ENCODE data around the gene EBF3. TPM values are rescaled to one million over a fixed set of nuclear protein-coding genes. Genes with fewer than 3 reads are reported as not detected.

The EBF3 gene
- total and polyA plus RNA-seq, 9 of the 15 experiments (the other 6 are each of a cell fraction or from before 2014, with no cell fraction given), result not detected

DNA sequence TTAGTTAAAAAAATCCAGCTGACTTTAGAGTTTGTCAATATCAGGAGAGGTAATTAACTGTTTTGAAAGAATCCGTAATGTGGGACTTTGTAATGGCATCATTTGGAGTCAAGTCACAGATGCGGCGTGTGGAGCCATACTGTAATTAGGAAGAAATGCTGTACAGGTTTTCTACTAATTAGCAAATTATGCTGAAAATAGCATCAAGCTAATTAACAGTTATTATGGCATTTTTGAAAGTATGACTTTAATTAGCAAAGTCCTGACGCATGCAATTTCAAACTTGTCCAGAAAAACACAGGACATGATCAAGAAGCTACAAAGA, 68.3 kb downstream of the EBF3 start:
- Histone ChIP-seq H3K79me2 (ENCODE audit: control insufficient read depth, insufficient read depth, low read length) (no peaks in the 10 kb centered on the region), H3K4me2 (ENCODE audit: insufficient read depth, low read length) (no peak overlapping the region), H4K20me1 (replicated peaks; ENCODE audit: control insufficient read depth, insufficient read depth, low read length) (no peaks in the 10 kb centered on the region; the same call in 1 of the 2 replicates), H3K36me3 (ENCODE audit: control insufficient read depth, insufficient read depth, low read length) (no peaks in the 10 kb centered on the region), H3K27me3 (ENCODE audit: control insufficient read depth in 2 of 2, insufficient read depth in 2 of 2, low read length in 2 of 2) (peaks cover 5 to 74% of the 10 kb centered on the region in 2 experiments; a peak in 4 of 5 replicates), H3K9ac (ENCODE audit: insufficient read depth in 1 of 2, low read depth in 2 of 2, low read length in 2 of 2) (no peak overlapping the region), H3K4me3 (no peak overlapping the region), H3K4me1 (replicated peaks in 1 of 2; ENCODE audit: control insufficient read depth in 2 of 2, insufficient read depth in 2 of 2, low read length in 2 of 2) (no peaks in the 10 kb centered on the region), H3K9me3 (replicated peaks; ENCODE audit: control insufficient read depth, insufficient read depth, low read depth, low read length) (no peaks in the 10 kb centered on the region), H3K27ac (ENCODE audit: extremely low read depth, low read depth, low read length) (no peak overlapping the region), H3K9me1 (ENCODE audit: control insufficient read depth, insufficient read depth, low read length) (no peaks in the 10 kb centered on the region), H2AFZ (ENCODE audit: low read depth, low read length) (no peak overlapping the region)
- ATAC-seq, result no peak
- CTCF ChIA-PET (ENCODE audit: low intra/inter-chr PET ratio), result interaction anchor here (0.6 kb wide), 1 partner anchor 184 kb away, joined by 4 read pairs; no protein-coding TSS in a partner anchor
- WGBS (ENCODE audit: insufficient coverage, low coverage, missing lambda C conversion rate), result 0% methylated on average over 2 of the region's 4 CpGs
- BruUV-seq (replicated peaks), result no TSS peak
- DNase-seq (ENCODE audit: extremely low read depth in 1 of 4, low spot score in 3 of 4), result no peak
- in situ Hi-C loops (cut with MboI), result no loop called here
- no peak for FAIRE-seq
- intact Hi-C loops (cut with micrococcal nuclease), result no loop called here
- POLR2A ChIA-PET, result no interaction called here
- TF ChIP-seq ZBTB17 (CRISPR knock-in tag; IDR thresholded peaks at IDR 0.05), result no peak
- TF ChIP-seq LARP7 (IDR thresholded peaks at IDR 0.05), result no peak
- TF ChIP-seq, protein P1, sequence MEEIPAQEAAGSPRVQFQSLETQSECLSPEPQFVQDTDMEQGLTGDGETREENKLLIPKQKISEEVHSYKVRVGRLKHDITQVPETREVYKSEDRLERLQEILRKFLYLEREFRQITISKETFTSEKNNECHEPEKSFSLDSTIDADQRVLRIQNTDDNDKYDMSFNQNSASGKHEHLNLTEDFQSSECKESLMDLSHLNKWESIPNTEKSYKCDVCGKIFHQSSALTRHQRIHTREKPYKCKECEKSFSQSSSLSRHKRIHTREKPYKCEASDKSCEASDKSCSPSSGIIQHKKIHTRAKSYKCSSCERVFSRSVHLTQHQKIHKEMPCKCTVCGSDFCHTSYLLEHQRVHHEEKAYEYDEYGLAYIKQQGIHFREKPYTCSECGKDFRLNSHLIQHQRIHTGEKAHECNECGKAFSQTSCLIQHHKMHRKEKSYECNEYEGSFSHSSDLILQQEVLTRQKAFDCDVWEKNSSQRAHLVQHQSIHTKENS (CRISPR knock-in tag; IDR thresholded peaks at IDR 0.05), result no peak
- TF ChIP-seq WHSC1 (IDR thresholded peaks at IDR 0.05; ENCODE audit: low read length), result no peak
- TF ChIP-seq ETV1 (tag; conservative IDR thresholded peaks at IDR 0.05; ENCODE audit: low read depth), result no peak
- TF ChIP-seq, protein P2, sequence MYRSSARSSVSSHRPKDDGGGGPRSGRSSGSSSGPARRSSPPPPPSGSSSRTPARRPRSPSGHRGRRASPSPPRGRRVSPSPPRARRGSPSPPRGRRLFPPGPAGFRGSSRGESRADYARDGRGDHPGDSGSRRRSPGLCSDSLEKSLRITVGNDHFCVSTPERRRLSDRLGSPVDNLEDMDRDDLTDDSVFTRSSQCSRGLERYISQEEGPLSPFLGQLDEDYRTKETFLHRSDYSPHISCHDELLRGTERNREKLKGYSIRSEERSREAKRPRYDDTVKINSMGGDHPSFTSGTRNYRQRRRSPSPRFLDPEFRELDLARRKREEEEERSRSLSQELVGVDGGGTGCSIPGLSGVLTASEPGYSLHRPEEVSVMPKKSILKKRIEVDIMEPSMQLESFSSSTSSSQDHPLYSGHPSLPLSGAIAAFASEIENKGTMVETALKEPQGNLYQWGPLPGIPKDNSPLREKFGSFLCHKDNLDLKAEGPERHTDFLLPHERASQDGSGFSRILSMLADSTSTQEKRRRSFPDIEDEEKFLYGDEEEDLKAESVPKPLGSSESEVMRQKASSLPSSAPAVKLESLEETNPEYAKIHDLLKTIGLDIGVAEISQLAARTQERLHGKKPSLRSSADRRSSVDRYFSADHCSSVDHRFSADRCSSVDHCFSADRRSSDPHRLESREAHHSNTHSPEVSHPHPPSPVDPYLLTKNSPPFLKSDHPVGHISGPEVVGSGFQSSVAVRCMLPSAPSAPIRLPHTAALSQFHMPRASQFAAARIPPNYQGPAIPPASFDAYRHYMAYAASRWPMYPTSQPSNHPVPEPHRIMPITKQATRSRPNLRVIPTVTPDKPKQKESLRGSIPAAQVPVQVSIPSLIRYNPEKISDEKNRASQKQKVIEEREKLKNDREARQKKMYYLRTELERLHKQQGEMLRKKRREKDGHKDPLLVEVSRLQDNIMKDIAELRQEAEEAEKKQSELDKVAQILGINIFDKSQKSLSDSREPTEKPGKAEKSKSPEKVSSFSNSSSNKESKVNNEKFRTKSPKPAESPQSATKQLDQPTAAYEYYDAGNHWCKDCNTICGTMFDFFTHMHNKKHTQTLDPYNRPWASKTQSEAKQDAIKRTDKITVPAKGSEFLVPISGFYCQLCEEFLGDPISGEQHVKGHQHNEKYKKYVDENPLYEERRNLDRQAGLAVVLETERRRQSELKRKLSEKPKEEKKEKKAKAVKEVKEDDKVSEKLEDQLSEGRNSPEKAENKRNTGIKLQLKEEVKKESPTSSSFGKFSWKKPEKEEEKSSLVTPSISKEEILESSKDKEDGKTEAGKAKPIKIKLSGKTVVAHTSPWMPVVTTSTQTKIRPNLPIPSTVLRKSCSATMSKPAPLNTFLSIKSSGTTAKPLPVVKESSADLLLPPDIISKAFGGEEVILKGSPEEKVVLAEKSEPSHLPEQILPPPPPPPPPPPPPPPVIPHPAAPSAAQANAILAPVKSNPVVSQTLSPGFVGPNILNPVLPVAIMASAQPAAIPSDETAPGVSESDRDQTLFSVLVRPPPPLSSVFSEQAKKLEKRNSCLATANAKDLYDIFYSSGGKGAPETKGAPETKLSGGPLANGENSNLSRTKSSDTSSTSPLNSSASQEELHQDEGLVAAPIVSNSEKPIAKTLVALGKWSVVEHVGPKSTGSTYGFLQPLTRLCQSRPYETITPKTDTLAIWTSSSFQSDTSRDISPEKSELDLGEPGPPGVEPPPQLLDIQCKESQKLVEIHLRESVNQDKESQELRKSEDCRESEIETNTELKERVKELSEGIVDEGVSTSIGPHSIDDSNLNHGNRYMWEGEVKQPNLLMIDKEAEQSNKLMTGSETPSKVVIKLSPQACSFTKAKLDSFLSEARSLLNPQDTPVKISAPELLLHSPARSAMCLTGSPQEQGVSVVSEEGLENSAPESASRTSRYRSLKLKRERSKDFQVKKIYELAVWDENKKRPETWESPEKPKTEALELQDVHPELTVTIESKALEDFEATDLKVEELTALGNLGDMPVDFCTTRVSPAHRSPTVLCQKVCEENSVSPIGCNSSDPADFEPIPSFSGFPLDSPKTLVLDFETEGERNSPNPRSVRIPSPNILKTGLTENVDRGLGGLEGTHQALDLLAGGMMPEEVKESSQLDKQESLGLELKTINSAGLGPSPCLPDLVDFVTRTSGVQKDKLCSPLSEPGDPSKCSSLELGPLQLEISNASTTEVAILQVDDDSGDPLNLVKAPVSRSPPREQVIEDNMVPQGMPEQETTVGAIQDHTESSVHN (IDR thresholded peaks at IDR 0.05; ENCODE audit: borderline replicate concordance in 1 of 2, low read depth in 1 of 2), result no peak
- TF ChIP-seq SMARCA4 (IDR thresholded peaks at IDR 0.05), result no peak
- TF ChIP-seq, protein P3, sequence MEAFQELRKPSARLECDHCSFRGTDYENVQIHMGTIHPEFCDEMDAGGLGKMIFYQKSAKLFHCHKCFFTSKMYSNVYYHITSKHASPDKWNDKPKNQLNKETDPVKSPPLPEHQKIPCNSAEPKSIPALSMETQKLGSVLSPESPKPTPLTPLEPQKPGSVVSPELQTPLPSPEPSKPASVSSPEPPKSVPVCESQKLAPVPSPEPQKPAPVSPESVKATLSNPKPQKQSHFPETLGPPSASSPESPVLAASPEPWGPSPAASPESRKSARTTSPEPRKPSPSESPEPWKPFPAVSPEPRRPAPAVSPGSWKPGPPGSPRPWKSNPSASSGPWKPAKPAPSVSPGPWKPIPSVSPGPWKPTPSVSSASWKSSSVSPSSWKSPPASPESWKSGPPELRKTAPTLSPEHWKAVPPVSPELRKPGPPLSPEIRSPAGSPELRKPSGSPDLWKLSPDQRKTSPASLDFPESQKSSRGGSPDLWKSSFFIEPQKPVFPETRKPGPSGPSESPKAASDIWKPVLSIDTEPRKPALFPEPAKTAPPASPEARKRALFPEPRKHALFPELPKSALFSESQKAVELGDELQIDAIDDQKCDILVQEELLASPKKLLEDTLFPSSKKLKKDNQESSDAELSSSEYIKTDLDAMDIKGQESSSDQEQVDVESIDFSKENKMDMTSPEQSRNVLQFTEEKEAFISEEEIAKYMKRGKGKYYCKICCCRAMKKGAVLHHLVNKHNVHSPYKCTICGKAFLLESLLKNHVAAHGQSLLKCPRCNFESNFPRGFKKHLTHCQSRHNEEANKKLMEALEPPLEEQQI (IDR thresholded peaks at IDR 0.05), result no peak
- TF ChIP-seq, protein P4, sequence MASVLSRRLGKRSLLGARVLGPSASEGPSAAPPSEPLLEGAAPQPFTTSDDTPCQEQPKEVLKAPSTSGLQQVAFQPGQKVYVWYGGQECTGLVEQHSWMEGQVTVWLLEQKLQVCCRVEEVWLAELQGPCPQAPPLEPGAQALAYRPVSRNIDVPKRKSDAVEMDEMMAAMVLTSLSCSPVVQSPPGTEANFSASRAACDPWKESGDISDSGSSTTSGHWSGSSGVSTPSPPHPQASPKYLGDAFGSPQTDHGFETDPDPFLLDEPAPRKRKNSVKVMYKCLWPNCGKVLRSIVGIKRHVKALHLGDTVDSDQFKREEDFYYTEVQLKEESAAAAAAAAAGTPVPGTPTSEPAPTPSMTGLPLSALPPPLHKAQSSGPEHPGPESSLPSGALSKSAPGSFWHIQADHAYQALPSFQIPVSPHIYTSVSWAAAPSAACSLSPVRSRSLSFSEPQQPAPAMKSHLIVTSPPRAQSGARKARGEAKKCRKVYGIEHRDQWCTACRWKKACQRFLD (CRISPR knock-in tag; IDR thresholded peaks at IDR 0.05), result no peak
- no peak for TF ChIP-seq ZNF551 (CRISPR knock-in tag; IDR thresholded peaks at IDR 0.05)
